ENCODE measurements around the gene JAML. TPM values are rescaled to one million over a fixed set of nuclear protein-coding genes. Genes with fewer than 3 reads are reported as not detected.

JAML gene
- total and polyA plus RNA-seq, 2 of the 4 experiments (the other 2 are of a cell fraction) = not detected

DNA sequence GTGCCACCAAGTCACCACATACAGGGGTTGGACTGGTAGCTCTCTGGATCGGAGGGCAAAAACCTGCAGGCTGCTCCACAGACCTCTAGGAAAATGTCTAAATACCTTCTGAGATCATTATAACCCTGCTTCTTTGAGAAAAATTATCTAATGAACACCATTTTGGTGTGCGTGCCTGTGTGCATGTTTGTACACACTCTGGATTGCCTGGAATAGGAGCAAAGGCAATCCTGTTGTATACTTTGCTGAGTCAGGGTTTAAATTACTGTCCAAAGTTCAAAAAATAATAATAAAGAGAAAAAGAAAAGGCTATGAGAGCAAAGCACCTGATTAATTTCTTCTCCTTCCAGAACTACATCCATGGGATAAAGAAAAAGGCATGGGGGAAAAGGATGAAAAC is 11.0 kb downstream of the JAML start:
- no peaks in the 10 kb centered on the region for H3K9me1 ChIP-seq (ENCODE audit: insufficient read depth, low read length)
- dilution Hi-C loops (cut with HindIII; ENCODE audit: low sequenced_read_pairs, unreplicated experiment) (no loop called here), in situ Hi-C loops (cut with MboI; ENCODE audit: low sequenced_read_pairs) (no loop called here), intact Hi-C loops (cut with micrococcal nuclease) (no loop called here)
- H2BK120ac ChIP-seq (ENCODE audit: low read depth, low read length) = no peak overlapping the region
- H2AFZ ChIP-seq (replicated peaks; ENCODE audit: low read length, poor library complexity) = no peak overlapping the region
- H4K5ac ChIP-seq (ENCODE audit: low read depth, low read length) = no peak overlapping the region
- no peak overlapping the region for H3K4me2 ChIP-seq (ENCODE audit: low read depth, low read length)
- TF ChIP-seq, protein P1, sequence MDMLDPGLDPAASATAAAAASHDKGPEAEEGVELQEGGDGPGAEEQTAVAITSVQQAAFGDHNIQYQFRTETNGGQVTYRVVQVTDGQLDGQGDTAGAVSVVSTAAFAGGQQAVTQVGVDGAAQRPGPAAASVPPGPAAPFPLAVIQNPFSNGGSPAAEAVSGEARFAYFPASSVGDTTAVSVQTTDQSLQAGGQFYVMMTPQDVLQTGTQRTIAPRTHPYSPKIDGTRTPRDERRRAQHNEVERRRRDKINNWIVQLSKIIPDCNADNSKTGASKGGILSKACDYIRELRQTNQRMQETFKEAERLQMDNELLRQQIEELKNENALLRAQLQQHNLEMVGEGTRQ (IDR thresholded peaks at IDR 0.05; ENCODE audit: low read depth, low read length) = no peak
- TF ChIP-seq MAFK (IDR thresholded peaks at IDR 0.05; ENCODE audit: low read depth, low read length) = peak; percentile 72
- TF ChIP-seq SMC3 (IDR thresholded peaks at IDR 0.05; ENCODE audit: low read depth, low read length) = no peak
- no peak for TF ChIP-seq MAZ (IDR thresholded peaks at IDR 0.05; ENCODE audit: borderline replicate concordance, low read depth, low read length)
- no peak for TF ChIP-seq MXI1 (IDR thresholded peaks at IDR 0.05; ENCODE audit: borderline replicate concordance, low read depth, low read length)
- TF ChIP-seq, protein P2, sequence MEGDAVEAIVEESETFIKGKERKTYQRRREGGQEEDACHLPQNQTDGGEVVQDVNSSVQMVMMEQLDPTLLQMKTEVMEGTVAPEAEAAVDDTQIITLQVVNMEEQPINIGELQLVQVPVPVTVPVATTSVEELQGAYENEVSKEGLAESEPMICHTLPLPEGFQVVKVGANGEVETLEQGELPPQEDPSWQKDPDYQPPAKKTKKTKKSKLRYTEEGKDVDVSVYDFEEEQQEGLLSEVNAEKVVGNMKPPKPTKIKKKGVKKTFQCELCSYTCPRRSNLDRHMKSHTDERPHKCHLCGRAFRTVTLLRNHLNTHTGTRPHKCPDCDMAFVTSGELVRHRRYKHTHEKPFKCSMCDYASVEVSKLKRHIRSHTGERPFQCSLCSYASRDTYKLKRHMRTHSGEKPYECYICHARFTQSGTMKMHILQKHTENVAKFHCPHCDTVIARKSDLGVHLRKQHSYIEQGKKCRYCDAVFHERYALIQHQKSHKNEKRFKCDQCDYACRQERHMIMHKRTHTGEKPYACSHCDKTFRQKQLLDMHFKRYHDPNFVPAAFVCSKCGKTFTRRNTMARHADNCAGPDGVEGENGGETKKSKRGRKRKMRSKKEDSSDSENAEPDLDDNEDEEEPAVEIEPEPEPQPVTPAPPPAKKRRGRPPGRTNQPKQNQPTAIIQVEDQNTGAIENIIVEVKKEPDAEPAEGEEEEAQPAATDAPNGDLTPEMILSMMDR (conservative IDR thresholded peaks at IDR 0.05; ENCODE audit: low read depth, low read length) = no peak
- TF ChIP-seq CEBPB (IDR thresholded peaks at IDR 0.05; ENCODE audit: low read depth, low read length) = no peak
- TF ChIP-seq, protein P3, sequence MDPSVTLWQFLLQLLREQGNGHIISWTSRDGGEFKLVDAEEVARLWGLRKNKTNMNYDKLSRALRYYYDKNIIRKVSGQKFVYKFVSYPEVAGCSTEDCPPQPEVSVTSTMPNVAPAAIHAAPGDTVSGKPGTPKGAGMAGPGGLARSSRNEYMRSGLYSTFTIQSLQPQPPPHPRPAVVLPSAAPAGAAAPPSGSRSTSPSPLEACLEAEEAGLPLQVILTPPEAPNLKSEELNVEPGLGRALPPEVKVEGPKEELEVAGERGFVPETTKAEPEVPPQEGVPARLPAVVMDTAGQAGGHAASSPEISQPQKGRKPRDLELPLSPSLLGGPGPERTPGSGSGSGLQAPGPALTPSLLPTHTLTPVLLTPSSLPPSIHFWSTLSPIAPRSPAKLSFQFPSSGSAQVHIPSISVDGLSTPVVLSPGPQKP (IDR thresholded peaks at IDR 0.05; ENCODE audit: borderline replicate concordance, low read depth, low read length) = no peak
- H3K9ac ChIP-seq (ENCODE audit: low read depth, low read length) = no peak overlapping the region
- no peaks in the 10 kb centered on the region for H3K4me1 ChIP-seq (ENCODE audit: control insufficient read depth, insufficient read depth, low read length)
- H3K9me3 ChIP-seq (ENCODE audit: control insufficient read depth, insufficient read depth, low read length) = no peaks in the 10 kb centered on the region
- no peaks in the 10 kb centered on the region for H3K79me1 ChIP-seq (ENCODE audit: low read depth in 1 of 2, low read length in 2 of 2)
- WGBS, 2 experiments (ENCODE audit: extremely low coverage in 2 of 2, insufficient read length in 1 of 2) = no CpG with 5 or more reads among the region's 2 CpGs
- H3K36me3 ChIP-seq (ENCODE audit: control insufficient read depth, insufficient read depth, low read length) = no peaks in the 10 kb centered on the region
- no peak overlapping the region for H2AK5ac ChIP-seq (ENCODE audit: low read depth, low read length)
- no peak overlapping the region for H3K27ac ChIP-seq (ENCODE audit: insufficient read depth, low read length)
- H3K18ac ChIP-seq (ENCODE audit: low read depth, low read length) = no peak overlapping the region
- no peak overlapping the region for H4K8ac ChIP-seq (ENCODE audit: low read depth in 2 of 2, low read length in 2 of 2)
- H3K56ac ChIP-seq (ENCODE audit: extremely low read depth, insufficient read depth, low read length) = no peak overlapping the region
- ChIA-PET CTCF (interaction anchor here (0.9 to 1.3 kb wide), 2 partner anchors 15 to 42 kb away, joined by 3 to 4 read pairs; no protein-coding TSS in a partner anchor), POLR2A (ENCODE audit: unreplicated experiment) (no interaction called here)
- no peak for DNase-seq
- BruUV-seq (replicated peaks) = no TSS peak
- no peak overlapping the region for H2BK15ac ChIP-seq (ENCODE audit: low read depth, low read length)
- no peak for ATAC-seq (ENCODE audit: low read depth)
- peaks cover 21% of the 10 kb centered on the region for H3K27me3 ChIP-seq (ENCODE audit: control insufficient read depth, insufficient read depth, low read length)
- H2AK9ac ChIP-seq (replicated peaks; ENCODE audit: low read depth, low read length, poor library complexity) = no peak overlapping the region
- no peak overlapping the region for H3K4ac ChIP-seq (ENCODE audit: low read depth, low read length)
- H3K4me3 ChIP-seq (ENCODE audit: insufficient read depth, low read depth, low read length) = no peak overlapping the region
- no peak overlapping the region for H2BK20ac ChIP-seq (ENCODE audit: low read depth, low read length)
- no peak overlapping the region for H2BK5ac ChIP-seq (ENCODE audit: low read depth, low read length, poor library complexity, severe bottlenecking)
- no peak overlapping the region for H4K91ac ChIP-seq (ENCODE audit: insufficient read depth, low read depth, low read length)
- no peak overlapping the region for H3K23ac ChIP-seq (ENCODE audit: low read depth, low read length)
- H4K20me1 ChIP-seq (ENCODE audit: insufficient read depth, low read length) = no peaks in the 10 kb centered on the region
- no peak overlapping the region for H3K14ac ChIP-seq (replicated peaks; ENCODE audit: low read depth, low read length)
